Measurements from ENCODE around the gene KBTBD4.

- TF ChIP-seq CTCF (IDR thresholded peaks at IDR 0.05) (no peak), POLR2A (IDR thresholded peaks at IDR 0.05) (no peak)
Observed at GRCh38 chr11:47587723-47588326, 9.1 kb upstream of the KBTBD4 start.
